ENCODE data around the gene FXR2.

GRCh38 chr17:7644775-7645174, 30.1 kb upstream of the FXR2 start:
- TF ChIP-seq, protein P1, sequence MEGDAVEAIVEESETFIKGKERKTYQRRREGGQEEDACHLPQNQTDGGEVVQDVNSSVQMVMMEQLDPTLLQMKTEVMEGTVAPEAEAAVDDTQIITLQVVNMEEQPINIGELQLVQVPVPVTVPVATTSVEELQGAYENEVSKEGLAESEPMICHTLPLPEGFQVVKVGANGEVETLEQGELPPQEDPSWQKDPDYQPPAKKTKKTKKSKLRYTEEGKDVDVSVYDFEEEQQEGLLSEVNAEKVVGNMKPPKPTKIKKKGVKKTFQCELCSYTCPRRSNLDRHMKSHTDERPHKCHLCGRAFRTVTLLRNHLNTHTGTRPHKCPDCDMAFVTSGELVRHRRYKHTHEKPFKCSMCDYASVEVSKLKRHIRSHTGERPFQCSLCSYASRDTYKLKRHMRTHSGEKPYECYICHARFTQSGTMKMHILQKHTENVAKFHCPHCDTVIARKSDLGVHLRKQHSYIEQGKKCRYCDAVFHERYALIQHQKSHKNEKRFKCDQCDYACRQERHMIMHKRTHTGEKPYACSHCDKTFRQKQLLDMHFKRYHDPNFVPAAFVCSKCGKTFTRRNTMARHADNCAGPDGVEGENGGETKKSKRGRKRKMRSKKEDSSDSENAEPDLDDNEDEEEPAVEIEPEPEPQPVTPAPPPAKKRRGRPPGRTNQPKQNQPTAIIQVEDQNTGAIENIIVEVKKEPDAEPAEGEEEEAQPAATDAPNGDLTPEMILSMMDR (conservative IDR thresholded peaks at IDR 0.05; ENCODE audit: low read length) = no peak
- TF ChIP-seq EZH2phosphoT487 (IDR thresholded peaks at IDR 0.05; ENCODE audit: borderline replicate concordance, low read depth, low read length) = no peak
